Activated naive CD8-positive, alpha-beta T cell treated with anti-CD3 and anti-CD28 coated beads for 36 hours (primary cell): ENCODE results near the gene NPIPB8. TPM values are rescaled to one million over a fixed set of nuclear protein-coding genes. Genes with fewer than 3 reads are reported as not detected.
"Not testable (repeated sequence)": the region's sequence is repeated elsewhere in the genome, so short reads cannot be mapped to it uniquely, and the experiment has no call there.

Experiments
- DNase-seq: peaks from one replicate; pipeline ENCODE4 v3.0.0; 2021
- H3K27ac Mint-ChIP-seq: one replicate; pipeline ENCODE4 v1.8.0; 2022; ENCODE audit warnings: mild to moderate bottlenecking, moderate library complexity, mixed read lengths
- H3K27me3 Mint-ChIP-seq: one replicate; pipeline ENCODE4 v1.8.0; 2022; ENCODE audit warnings: mild to moderate bottlenecking, mixed read lengths
- H3K36me3 Mint-ChIP-seq: one replicate; pipeline ENCODE4 v1.8.0; 2021; ENCODE audit warnings: mild to moderate bottlenecking, mixed read lengths
- H3K4me1 Mint-ChIP-seq: one replicate; pipeline ENCODE4 v1.8.0; 2021; ENCODE audit warnings: mixed read lengths
- H3K4me3 Mint-ChIP-seq: one replicate; pipeline ENCODE4 v1.8.0; 2022; ENCODE audit warnings: mild to moderate bottlenecking, moderate library complexity, mixed read lengths
- H3K9me3 Mint-ChIP-seq: one replicate; pipeline ENCODE4 v1.8.0; 2022; ENCODE audit warnings: mixed read lengths
- total RNA-seq, 2 experiments: library from RNA; stranded (reverse); gene quantifications; one replicate each; pipeline ENCODE4 v1.2.3, GENCODE V29; 2021

The NPIPB8 gene
- total RNA-seq, 2 experiments from 2014 or later = 0.39 TPM; not detected in 1

DNA sequence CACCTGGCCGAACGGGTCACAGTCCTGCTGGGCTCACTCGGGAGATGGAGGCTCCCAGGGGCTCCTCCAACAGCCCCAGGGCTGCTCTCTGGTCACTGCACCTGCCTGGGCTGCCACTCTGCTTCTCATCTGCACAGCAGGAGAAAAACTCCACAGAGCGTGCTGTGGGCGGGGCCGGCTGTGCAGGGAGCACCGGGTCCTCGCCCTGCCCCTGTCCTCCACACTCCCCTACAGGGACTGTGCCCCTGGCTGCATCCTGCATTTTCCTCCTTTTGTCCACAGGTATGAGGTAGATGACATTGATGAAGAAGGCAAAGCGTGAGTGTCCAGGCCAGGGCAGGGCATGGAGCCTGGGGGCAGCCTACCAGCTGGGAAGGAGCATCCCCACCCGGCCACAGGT lies 35.8 kb upstream of the NPIPB8 start:
- H3K36me3 Mint-ChIP-seq, H3K27ac Mint-ChIP-seq, H3K4me1 Mint-ChIP-seq, H3K9me3 Mint-ChIP-seq, H3K27me3 Mint-ChIP-seq, H3K4me3 Mint-ChIP-seq, DNase-seq: not testable (repeated sequence)

GRCh38 chr16:28602529-28602928 lies 35.3 kb upstream of the NPIPB8 start:
- DNase-seq = no peak
- Mint-ChIP-seq H3K36me3 (no peaks in the 10 kb centered on the region), H3K4me1 (peaks cover 2% of the 10 kb centered on the region), H3K9me3 (no peaks in the 10 kb centered on the region), H3K27ac (no peak overlapping the region), H3K27me3 (no peaks in the 10 kb centered on the region), H3K4me3 (no peak overlapping the region)

- no peak overlapping the region for H3K27ac Mint-ChIP-seq
These were observed 34.3 kb upstream of the NPIPB8 start for GRCh38 chr16:28603381-28604185.

DNA sequence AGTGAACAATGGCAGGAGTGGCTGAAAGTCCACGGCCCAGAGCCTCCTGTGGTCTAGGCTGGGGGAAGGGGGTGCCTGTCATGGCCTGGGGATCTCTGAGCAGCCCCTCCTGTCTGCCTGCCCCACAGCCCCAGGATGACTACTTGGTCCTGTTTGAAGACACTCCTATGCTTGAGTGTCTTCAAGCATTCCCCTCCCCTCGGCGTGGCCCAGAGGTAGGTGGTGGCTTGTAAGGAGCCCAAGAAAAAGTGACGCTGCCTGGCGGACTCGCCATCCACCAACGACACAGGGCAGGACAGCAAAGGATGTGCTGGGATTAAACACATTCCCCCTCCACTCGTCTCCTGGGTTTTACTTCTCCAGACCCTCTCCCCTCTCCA lies 33.7 kb upstream of the NPIPB8 start:
- H3K27ac Mint-ChIP-seq = no peak overlapping the region
- H3K4me1 Mint-ChIP-seq = no peaks in the 10 kb centered on the region
- DNase-seq = no peak
- H3K36me3 Mint-ChIP-seq = peaks cover 2% of the 10 kb centered on the region
- no peak overlapping the region for H3K4me3 Mint-ChIP-seq
- H3K9me3 Mint-ChIP-seq = no peaks in the 10 kb centered on the region
- no peaks in the 10 kb centered on the region for H3K27me3 Mint-ChIP-seq

More at GRCh38 chr16:28603381-28604185, 34.3 kb upstream of the NPIPB8 start:
- Mint-ChIP-seq H3K9me3 (no peaks in the 10 kb centered on the region), H3K27me3 (no peaks in the 10 kb centered on the region), H3K4me3 (no peak overlapping the region), H3K36me3 (peaks cover 2% of the 10 kb centered on the region), H3K4me1 (no peaks in the 10 kb centered on the region)
- DNase-seq = no peak

DNA sequence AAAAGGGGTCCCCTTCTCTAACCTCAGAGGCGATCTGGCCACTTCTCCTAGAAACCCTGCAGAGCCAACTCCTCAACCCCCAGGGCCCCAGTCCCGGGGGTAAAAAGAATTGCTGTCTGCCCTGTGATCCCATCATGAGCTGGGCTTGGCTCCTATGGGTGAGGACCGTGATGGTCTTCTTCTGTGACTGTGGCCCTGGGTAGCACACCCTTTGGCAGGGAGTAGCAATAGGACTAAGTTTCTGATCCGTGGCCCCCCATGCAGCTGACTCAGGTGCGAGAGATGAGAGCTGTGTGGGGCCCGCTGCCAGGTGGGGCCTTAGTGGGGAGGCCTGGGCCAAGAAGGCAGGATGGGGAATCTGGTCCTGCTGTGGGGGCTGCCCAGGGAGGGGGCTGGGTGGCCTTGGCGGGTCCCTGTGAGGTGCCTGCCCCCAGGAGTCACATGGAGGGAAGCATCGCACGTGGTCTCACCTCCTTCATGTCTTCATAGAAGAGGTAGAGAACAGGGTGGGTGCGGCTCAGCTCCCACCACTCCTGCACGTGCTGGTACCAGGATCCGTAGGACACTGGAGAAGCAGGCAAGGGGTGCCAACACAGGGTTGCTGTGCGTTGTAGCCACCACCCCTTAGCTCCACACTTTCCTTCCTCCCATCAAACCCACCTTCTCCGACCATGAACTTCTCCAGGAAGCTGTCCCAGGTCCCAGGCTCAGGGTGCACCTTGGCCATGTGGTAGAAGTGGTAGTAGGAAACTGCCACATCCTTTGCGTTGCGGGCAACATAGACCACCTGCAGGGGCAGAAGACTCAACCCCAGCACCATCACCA lies 31.4 kb upstream of the NPIPB8 start:
- Mint-ChIP-seq H3K27ac (no peak overlapping the region), H3K9me3 (no peaks in the 10 kb centered on the region), H3K27me3 (no peaks in the 10 kb centered on the region), H3K4me3 (no peak overlapping the region), H3K4me1 (peaks cover 15% of the 10 kb centered on the region), H3K36me3 (peaks cover 8% of the 10 kb centered on the region)
- DNase-seq = no peak

- DNase-seq = no peak
- Mint-ChIP-seq H3K27ac (no peak overlapping the region), H3K4me1 (peaks cover 15% of the 10 kb centered on the region), H3K9me3 (no peaks in the 10 kb centered on the region), H3K27me3 (no peaks in the 10 kb centered on the region), H3K36me3 (peaks cover 8% of the 10 kb centered on the region), H3K4me3 (no peak overlapping the region)
These were observed 30.7 kb upstream of the NPIPB8 start for GRCh38 chr16:28607116-28607623.

DNA sequence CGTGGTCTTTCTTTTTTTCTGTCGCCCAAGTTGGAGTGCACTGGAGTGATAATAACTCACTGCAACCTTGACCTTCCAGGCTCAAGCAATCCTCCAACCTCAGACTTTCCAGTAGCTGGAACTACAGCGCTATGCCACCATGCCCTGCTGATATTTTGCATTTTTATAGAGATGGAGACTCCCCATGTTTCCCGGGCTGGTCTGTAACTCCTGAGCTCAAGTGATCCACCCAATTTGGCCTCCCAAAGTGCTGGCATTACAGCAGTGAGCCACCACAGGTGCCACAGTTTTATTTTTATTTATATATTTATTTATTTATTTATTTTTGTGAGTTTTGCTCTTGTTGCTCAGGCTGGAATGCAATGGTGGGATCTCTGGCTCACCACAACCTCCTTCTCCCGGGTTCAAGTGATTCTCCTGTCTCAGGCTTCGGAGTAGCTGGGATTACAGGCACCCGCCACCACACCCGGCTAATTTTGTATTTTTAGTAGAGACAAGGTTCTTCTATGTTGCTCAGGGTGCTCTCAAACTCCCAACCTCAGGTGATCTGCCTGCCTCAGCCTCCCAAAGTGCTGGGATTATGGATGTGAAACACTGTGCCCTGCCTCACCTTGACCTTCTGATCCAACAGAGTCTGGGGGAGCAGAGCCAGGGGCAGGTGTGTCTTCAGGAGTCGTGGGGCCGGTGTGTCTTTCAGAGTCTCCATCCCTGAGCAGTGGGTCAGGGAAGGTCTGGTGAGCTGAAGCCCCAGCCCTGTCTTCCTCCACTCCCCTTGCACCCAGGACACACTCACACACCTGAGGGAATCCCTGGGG lies 30.0 kb upstream of the NPIPB8 start:
- DNase-seq, H3K9me3 Mint-ChIP-seq, H3K27ac Mint-ChIP-seq, H3K27me3 Mint-ChIP-seq, H3K4me3 Mint-ChIP-seq, H3K36me3 Mint-ChIP-seq: not testable (repeated sequence)
- peaks cover 15% of the 10 kb centered on the region for H3K4me1 Mint-ChIP-seq

DNA sequence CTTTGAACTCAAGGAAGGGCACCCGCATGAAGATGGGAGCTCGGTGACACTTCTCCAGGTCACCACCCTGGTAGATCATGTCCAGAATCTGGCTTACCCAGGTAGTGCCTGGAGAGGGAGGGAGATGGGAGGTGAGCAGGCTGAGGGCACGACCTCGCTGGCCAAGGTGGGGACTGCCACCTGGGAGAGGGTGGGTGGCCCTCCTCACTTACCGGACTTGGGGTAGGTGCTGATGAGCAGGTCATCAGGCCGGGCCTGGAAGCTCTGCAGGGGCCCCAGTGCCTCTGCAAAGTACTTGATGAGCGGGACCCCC lies 29.4 kb upstream of the NPIPB8 start:
- not testable (repeated sequence) for H3K4me3 Mint-ChIP-seq, H3K36me3 Mint-ChIP-seq, H3K9me3 Mint-ChIP-seq, H3K27ac Mint-ChIP-seq, H3K27me3 Mint-ChIP-seq, DNase-seq
- peaks cover 15% of the 10 kb centered on the region for H3K4me1 Mint-ChIP-seq

DNA sequence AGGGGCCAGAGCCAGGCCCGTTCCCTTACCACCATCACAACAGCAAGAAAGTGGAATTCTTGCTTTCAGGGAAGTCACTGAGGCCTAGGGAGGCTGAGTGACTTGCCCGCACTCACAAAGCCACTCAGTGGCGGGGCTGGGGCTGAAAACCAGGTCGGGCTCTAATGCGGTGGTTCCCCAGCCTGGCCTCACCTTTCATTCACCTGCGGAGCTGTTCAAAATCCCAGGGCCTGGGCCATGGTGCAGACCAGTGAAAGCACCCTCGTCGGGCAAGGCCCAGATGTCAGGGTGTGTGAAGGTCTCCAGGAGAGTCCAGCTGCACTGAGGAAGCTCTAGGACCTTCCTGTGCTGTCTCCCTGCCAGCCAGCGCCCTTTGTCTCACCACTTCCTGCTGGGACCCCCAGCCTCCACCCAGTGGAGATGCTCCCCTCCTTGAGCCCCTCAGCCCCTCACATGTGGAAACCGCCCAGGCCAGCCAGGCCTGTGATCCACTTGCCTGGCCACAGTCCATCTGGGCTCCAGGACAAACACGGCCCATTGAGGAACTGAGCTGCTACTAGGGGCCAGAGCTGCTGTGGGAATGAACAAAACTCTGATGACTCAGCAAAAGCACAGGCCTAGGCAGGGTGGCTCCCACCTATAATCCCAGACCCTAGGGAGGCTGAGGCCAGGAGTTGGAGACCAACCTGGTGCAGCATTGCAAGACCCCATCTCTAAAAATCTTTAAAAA lies 28.8 kb upstream of the NPIPB8 start:
- H3K9me3 Mint-ChIP-seq, H3K4me3 Mint-ChIP-seq, H3K27ac Mint-ChIP-seq, H3K27me3 Mint-ChIP-seq, H3K36me3 Mint-ChIP-seq, DNase-seq: not testable (repeated sequence)
- H3K4me1 Mint-ChIP-seq = peaks cover 15% of the 10 kb centered on the region

GRCh38 chr16:28609631-28610594 lies 28.0 kb upstream of the NPIPB8 start, which contains the start of gene SULT1A1:
Gene SULT1A1, minus strand, starts transcription at chr16:28610044. Its CDS starts 1,189 bp downstream, at chr16:28608855.
- Mint-ChIP-seq H3K4me3 (no peak within 1 kb of the TSS), H3K36me3 (peaks cover 8% of the 10 kb centered on the region), H3K9me3 (no peaks in the 10 kb centered on the region), H3K27me3 (no peaks in the 10 kb centered on the region), H3K4me1 (peaks cover 15% of the 10 kb centered on the region), H3K27ac (no peak within 1 kb of the TSS)
- DNase-seq = no peak

- no peaks in the 10 kb centered on the region for H3K27me3 Mint-ChIP-seq
- H3K9me3 Mint-ChIP-seq = no peaks in the 10 kb centered on the region
- no peak overlapping the region for H3K27ac Mint-ChIP-seq
- peaks cover 15% of the 10 kb centered on the region for H3K4me1 Mint-ChIP-seq
- H3K4me3 Mint-ChIP-seq = no peak overlapping the region
- no peak for DNase-seq
- H3K36me3 Mint-ChIP-seq = peaks cover 8% of the 10 kb centered on the region
These were observed 27.2 kb upstream of the NPIPB8 start for GRCh38 chr16:28610595-28611191.

DNA sequence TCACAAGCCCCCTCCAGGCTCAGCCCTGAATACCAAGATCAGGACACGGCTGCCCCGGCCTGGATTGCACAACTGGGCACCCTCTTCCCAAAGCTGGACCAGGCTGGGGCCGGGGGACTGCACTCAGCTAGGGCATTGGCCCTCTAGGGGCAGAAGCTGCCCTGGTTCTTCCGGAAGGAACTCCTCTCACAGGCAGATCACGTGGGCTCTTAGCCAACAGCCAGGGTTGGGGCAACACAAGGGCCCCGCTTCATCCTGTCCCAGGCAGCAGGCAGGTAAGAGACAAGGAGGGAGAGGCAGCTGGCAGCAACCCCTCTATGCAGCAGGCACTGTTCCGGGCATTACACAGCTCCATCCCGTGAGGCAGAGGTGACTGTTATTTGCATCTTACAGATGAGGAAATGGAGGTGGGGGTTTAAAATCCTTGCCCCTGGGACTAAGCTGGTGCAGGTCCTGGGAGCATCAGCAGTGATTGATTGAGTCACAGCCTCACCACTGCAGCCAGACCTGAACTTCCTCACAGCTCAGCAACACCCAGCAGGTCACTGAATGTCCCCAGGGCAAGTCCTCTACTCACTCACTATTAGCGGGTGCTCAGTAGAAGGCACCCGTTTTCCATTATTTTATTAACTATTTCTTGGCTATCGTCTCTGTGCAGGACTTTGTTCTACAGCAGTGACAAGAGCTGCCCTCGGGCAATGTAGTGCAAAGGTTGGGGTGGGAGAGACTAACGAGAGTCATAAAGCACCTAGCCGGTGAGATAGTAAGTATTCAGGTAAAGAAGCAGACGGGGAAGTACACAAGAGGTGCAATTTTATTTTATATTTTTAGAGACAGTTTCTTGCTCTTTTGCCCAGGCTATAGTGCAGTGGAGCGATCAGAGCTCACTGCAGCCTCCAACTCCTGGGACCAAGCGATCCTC lies 25.2 kb upstream of the NPIPB8 start:
- DNase-seq, H3K4me3 Mint-ChIP-seq, H3K27me3 Mint-ChIP-seq, H3K9me3 Mint-ChIP-seq, H3K27ac Mint-ChIP-seq: not testable (repeated sequence)
- peaks cover 13% of the 10 kb centered on the region for H3K36me3 Mint-ChIP-seq
- peaks cover 17% of the 10 kb centered on the region for H3K4me1 Mint-ChIP-seq
